HepG2 (cell line): ENCODE measurements around the gene APOM. TPM values are rescaled to one million over a fixed set of nuclear protein-coding genes. Genes with fewer than 3 reads are reported as not detected.

Experiments used
- DZIP1 ChIP-seq: sonication (generic); formaldehyde crosslinking; IDR thresholded peaks from 2 replicates; pipeline ENCODE4 v1.5.0; 2020; ENCODE audit warnings: mild to moderate bottlenecking, missing genetic modification reagents
- HNF4G ChIP-seq, 2 experiments: sonication (generic) in 1 of 2; formaldehyde crosslinking in 1 of 2; IDR thresholded peaks; 2 replicates each; pipeline versions ENCODE4 v1.4.0 to v1.6.1; 2011 to 2020; ENCODE audit warnings: borderline replicate concordance in 2 of 2, low read depth in 2 of 2, mild to moderate bottlenecking in 2 of 2, low read length in 1 of 2, missing genetic modification reagents in 1 of 2, moderate library complexity in 1 of 2
- IRF1 ChIP-seq: sonication (generic); formaldehyde crosslinking; IDR thresholded peaks from 2 replicates; pipeline ENCODE4 v1.4.0; 2020; ENCODE audit warnings: low read depth, mild to moderate bottlenecking, missing genetic modification reagents
- KLF6 ChIP-seq: IDR thresholded peaks from 2 replicates; pipeline ENCODE4 v1.8.0; 2016; ENCODE audit warnings: missing biosample characterization, missing genetic modification reagents
- RBFOX2 ChIP-seq: fragments of 200-400 bp; formaldehyde crosslinking; IDR thresholded peaks from 2 replicates; pipeline ENCODE4 v1.6.1; 2017; ENCODE audit warnings: low read depth, mild to moderate bottlenecking, low read length
- RNF219 ChIP-seq: sonication (generic); formaldehyde crosslinking; IDR thresholded peaks from 2 replicates; pipeline ENCODE4 v1.5.0; 2020; ENCODE audit warnings: mild to moderate bottlenecking, missing genetic modification reagents
- SAFB2 ChIP-seq: sonication (generic); formaldehyde crosslinking; IDR thresholded peaks from 2 replicates; pipeline ENCODE4 v1.5.1; 2020; ENCODE audit warnings: missing genetic modification reagents, low read depth, mild to moderate bottlenecking, borderline replicate concordance
- SMARCC2 ChIP-seq: fragments of 450-650 bp; IDR thresholded peaks from 2 replicates; pipeline ENCODE4 v1.6.1; 2017; ENCODE audit warnings: antibody characterized with exemption, mild to moderate bottlenecking
- ZBTB20 ChIP-seq: sonication (generic); formaldehyde crosslinking; IDR thresholded peaks from 2 replicates; pipeline ENCODE4 v1.8.1; 2023; ENCODE audit warnings: missing genetic modification reagents, low read depth, mild to moderate bottlenecking, borderline replicate concordance
- ZNF414 ChIP-seq: sonication (generic); formaldehyde crosslinking; IDR thresholded peaks from 2 replicates; pipeline ENCODE4 v1.5.0; 2020; ENCODE audit warnings: missing genetic modification reagents
- ZNF574 ChIP-seq: sonication (generic); formaldehyde crosslinking; IDR thresholded peaks from 2 replicates; pipeline ENCODE4 v1.4.0; 2020; ENCODE audit warnings: missing genetic modification reagents
- ZNF687 ChIP-seq: sonication (generic); formaldehyde crosslinking; IDR thresholded peaks from 2 replicates; pipeline ENCODE4 v1.5.1; 2020; ENCODE audit warnings: mild to moderate bottlenecking, missing genetic modification reagents, moderate library complexity
- ZNF83 ChIP-seq: sonication (generic); formaldehyde crosslinking; IDR thresholded peaks from 2 replicates; pipeline ENCODE4 v1.4.0; 2020; ENCODE audit warnings: missing genetic modification reagents, mild to moderate bottlenecking, borderline replicate concordance
- polyA plus RNA-seq, 8 experiments: library from polyadenylated mRNA; depleted of rRNA in 3 of 8; stranded (reverse) in 7 of 8; unstranded in 1 of 8; fragments of >200 nt; fragmentation: Illumina TruSeq in 4 of 8; extraction: Trizol in 4 of 8; gene quantifications; 2 replicates each; pipeline versions ENCODE4 v1.2.1 to v1.2.3, GENCODE V29; 2011 to 2016; ENCODE audit warnings: low read depth in 4 of 8, missing spikeins in 1 of 8, mixed read lengths in 1 of 8; ENCODE audit not compliant: insufficient read depth in 1 of 8
- total RNA-seq, 5 experiments: library from RNA; depleted of rRNA; stranded (reverse); fragments of >200 nt; fragmentation: Illumina TruSeq; extraction: Trizol; gene quantifications; 2 replicates each; pipeline ENCODE4 v1.2.3, GENCODE V29; 2016; ENCODE audit warnings: low read depth in 1 of 5

The APOM gene
- total and polyA plus RNA-seq, 2 of the 13 experiments (the other 11 are each of a cell fraction or from before 2014, with no cell fraction given), result 98.2 to 1,140 TPM

- TF ChIP-seq ZBTB20 (CRISPR knock-in tag) (0 out of 2 replicates have a peak, but pooled peaks have one; percentile 26), RBFOX2 (peak; percentile 54; the same call in 1 of the 2 replicates), IRF1 (no peak), ZNF83 (CRISPR knock-in tag) (no peak), ZNF687 (CRISPR knock-in tag) (peak; percentile 53), HNF4G (IDR thresholded peaks at IDR 0.05; ENCODE audit: borderline replicate concordance, low read depth, low read length) (no peak), HNF4G (CRISPR knock-in tag; IDR thresholded peaks at IDR 0.05; ENCODE audit: borderline replicate concordance, low read depth) (no peak), KLF6 (CRISPR knock-in tag) (no peak), RNF219 (CRISPR knock-in tag) (no peak), SMARCC2 (no peak), ZNF414 (CRISPR knock-in tag) (no peak), SAFB2 (CRISPR knock-in tag) (no peak), DZIP1 (CRISPR knock-in tag) (0 out of 2 replicates have a peak, but pooled peaks have one; percentile 59), ZNF574 (CRISPR knock-in tag) (peak; percentile 26; the same call in 1 of the 2 replicates)
Observed at GRCh38 chr6:31662124-31662723, 6.5 kb downstream of the APOM start (continued).
